Measurements from ENCODE around the gene AKT3.

GRCh38 chr1:243520831-243521230 is 329.2 kb downstream of the AKT3 start:
- no peak for TF ChIP-seq CTCF (IDR thresholded peaks at IDR 0.05)
- TF ChIP-seq POLR2A (IDR thresholded peaks at IDR 0.05), result no peak
- no peak for TF ChIP-seq POLR2AphosphoS5 (IDR thresholded peaks at IDR 0.05)
- no peak for TF ChIP-seq EP300 (IDR thresholded peaks at IDR 0.05)

All from sigmoid colon (tissue), 4 donors.